Measurements from ENCODE around the gene FYN.

FYN gene

DNA sequence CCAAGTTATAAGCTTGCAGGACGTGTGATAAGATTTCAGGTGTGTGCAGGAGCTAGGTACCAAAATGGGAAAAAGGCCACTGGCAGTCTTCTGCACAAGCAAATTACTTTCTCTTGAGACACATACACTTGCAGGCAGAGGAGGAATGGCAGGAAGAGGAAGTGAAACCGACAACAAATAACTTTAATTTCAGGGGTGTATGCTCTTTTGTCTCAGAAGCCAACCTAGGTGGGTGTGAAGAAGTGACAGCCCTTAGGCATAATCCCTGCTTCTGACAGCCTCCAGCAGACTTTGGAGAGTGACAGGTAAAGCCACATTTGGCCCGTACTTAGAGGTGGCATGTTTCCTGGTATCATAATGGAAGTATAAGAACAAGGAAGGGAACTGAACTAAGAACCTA, 148.7 kb downstream of the FYN start:
- TF ChIP-seq, protein P1, sequence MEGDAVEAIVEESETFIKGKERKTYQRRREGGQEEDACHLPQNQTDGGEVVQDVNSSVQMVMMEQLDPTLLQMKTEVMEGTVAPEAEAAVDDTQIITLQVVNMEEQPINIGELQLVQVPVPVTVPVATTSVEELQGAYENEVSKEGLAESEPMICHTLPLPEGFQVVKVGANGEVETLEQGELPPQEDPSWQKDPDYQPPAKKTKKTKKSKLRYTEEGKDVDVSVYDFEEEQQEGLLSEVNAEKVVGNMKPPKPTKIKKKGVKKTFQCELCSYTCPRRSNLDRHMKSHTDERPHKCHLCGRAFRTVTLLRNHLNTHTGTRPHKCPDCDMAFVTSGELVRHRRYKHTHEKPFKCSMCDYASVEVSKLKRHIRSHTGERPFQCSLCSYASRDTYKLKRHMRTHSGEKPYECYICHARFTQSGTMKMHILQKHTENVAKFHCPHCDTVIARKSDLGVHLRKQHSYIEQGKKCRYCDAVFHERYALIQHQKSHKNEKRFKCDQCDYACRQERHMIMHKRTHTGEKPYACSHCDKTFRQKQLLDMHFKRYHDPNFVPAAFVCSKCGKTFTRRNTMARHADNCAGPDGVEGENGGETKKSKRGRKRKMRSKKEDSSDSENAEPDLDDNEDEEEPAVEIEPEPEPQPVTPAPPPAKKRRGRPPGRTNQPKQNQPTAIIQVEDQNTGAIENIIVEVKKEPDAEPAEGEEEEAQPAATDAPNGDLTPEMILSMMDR (IDR thresholded peaks at IDR 0.05) = no peak

GRCh38 chr6:111724039-111724438, 149.2 kb downstream of the FYN start:
- TF ChIP-seq, protein P1 (IDR thresholded peaks at IDR 0.05) = no peak

DNA sequence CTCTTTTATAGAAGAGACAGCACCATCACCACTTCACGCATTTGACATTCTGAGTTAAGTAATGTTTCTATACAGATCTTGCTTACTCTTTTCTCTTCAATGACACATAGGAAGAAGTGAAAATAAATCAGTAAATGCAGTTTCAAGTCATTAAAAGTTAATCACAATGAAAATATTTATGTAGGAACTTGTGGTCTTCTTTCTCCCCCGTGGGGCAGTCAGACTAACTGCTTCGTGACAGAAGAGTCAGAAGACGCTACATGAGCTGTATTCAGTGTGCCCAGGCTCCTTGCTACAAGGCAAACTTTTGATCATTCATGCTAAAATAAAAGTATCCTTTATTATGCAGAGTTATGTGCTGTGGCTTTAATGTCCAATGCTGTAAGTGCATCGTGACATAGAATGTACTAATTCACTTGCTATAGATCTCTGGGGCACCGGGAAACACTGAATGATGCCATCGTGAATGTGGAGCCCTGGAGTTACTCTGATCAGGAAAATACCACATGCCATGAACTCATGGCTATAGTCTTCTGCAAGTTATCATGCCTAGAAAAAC, 149.8 kb downstream of the FYN start:
- TF ChIP-seq, protein P1 (IDR thresholded peaks at IDR 0.05) = no peak

DNA sequence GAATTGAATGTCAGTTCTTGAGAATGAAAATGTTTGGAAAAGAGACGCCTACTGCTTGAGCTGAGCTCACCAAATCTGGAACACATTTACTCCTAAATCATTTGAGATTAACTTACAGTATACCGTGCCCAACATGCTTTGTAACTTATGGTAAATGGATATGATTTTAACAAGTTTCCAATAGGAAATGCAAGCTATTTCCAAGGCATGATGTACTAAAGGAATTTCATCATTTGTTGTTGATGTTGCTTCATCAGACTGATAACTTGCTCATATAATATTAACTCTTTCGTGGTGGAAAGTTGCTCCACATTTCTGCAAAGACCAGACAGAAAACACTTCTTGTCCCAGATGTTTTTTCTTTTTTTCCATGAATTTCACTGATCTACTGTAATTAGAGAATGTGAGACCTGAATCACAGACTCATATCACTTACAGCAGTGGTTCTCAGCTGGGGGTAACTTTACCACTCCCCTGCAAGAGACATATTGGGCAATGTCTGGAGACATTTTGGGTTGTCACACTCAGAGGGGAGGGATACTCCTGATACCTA, 151.0 kb downstream of the FYN start:
- TF ChIP-seq, protein P1 (IDR thresholded peaks at IDR 0.05) = no peak

DNA sequence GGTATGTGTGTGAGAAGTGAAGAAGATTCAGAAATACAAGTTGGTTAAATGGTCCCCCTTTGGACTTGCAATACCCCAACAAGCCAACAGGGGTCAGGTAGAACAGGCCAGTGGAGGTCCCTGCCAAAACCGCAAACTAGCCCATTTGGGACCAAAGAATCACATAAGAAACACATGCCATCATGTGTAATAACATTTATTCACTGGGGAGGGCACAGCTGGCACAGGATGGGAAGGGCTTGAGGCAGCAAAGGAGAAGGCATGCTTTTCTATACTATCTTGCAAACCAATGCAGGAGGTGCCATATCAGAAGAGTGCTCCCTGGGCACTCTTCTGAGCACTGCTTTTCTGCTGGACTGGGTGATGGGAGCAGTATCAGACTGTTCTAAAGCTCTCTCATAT, 151.5 kb downstream of the FYN start:
- TF ChIP-seq, protein P1 (IDR thresholded peaks at IDR 0.05) = peak; percentile 77

GRCh38 chr6:111720931-111721496, 152.2 kb downstream of the FYN start:
- TF ChIP-seq, protein P1 (IDR thresholded peaks at IDR 0.05) = no peak

GRCh38 chr6:111718990-111719389, 154.3 kb downstream of the FYN start:
- TF ChIP-seq, protein P1 (IDR thresholded peaks at IDR 0.05) = no peak

Measured in LNCAP (cell line).